PC-3 (cell line): ENCODE results near the gene CDK14. TPM values are rescaled to one million over a fixed set of nuclear protein-coding genes. Genes with fewer than 3 reads are reported as not detected.

ENCODE experiments used
- ATAC-seq: fragments of 200-7000 bp; cut with Tn5 transposase; 2 replicates; pipeline ENCODE4 v1.9.1; 2020; ENCODE audit warnings: mild to moderate bottlenecking, moderate library complexity
- BruUV-seq: library from RNA; stranded (reverse); fragments of 400-500 nt; replicated peaks from 2 replicates; lab custom pipeline; 2021; lab: Mats Ljungman, UMichigan
- CTCF ChIA-PET: fragments of 300-600 bp; sonication (Branson Sonifier 250); formaldehyde crosslinking; loops from one replicate; lab custom pipeline; 2022; ENCODE audit warnings: antibody characterized with exemption; lab: Charles Lee
- POLR2A ChIA-PET: fragments of 300-600 bp; sonication (Branson Sonifier 250); formaldehyde crosslinking; loops from one replicate; lab custom pipeline; 2022; ENCODE audit warnings: antibody characterized with exemption; ENCODE audit not compliant: unreplicated experiment; lab: Charles Lee
- DNase-seq: peaks from one replicate; pipeline ENCODE4 v3.0.0-alpha.2; 2015
- H2AFZ ChIP-seq: fragments of 300-600 bp; sonication (generic); 2 replicates; pipeline ENCODE4 v1.6.0; 2016; ENCODE audit warnings: antibody characterized with exemption, low read length
- H3F3A ChIP-seq: fragments of 300-600 bp; sonication (generic); one replicate; pipeline ENCODE4 v1.6.0; 2017; ENCODE audit warnings: antibody characterized with exemption, low read length, control low read depth, mild to moderate bottlenecking; ENCODE audit not compliant: unreplicated experiment
- H3K27ac ChIP-seq: fragments of 300-600 bp; sonication (generic); 2 replicates; pipeline ENCODE4 v1.5.1; 2016; ENCODE audit warnings: mild to moderate bottlenecking, low read length
- H3K27me3 ChIP-seq: fragments of 300-600 bp; sonication (generic); 2 replicates; pipeline ENCODE4 v1.6.1; 2016; ENCODE audit warnings: low read length, mixed read lengths
- H3K36me3 ChIP-seq: fragments of 300-600 bp; sonication (generic); 2 replicates; pipeline ENCODE4 v1.6.1; 2016; ENCODE audit warnings: low read depth, mixed run types, low read length, mixed read lengths
- H3K4me1 ChIP-seq: fragments of 300-600 bp; sonication (generic); 2 replicates; pipeline ENCODE4 v1.5.1; 2016; ENCODE audit warnings: low read length; ENCODE audit not compliant: insufficient read depth
- H3K4me2 ChIP-seq: fragments of 300-600 bp; sonication (generic); 2 replicates; pipeline ENCODE4 v1.6.0; 2016; ENCODE audit warnings: low read length
- H3K4me3 ChIP-seq: fragments of 300-600 bp; sonication (generic); 2 replicates; pipeline ENCODE4 v1.5.1; 2016; ENCODE audit warnings: mild to moderate bottlenecking, low read length, mixed read lengths
- H3K79me2 ChIP-seq: fragments of 300-600 bp; sonication (generic); 2 replicates; pipeline ENCODE4 v1.6.1; 2017; ENCODE audit warnings: low read length, mixed read lengths
- H3K9ac ChIP-seq: fragments of 300-600 bp; sonication (generic); 2 replicates; pipeline ENCODE4 v1.6.0; 2016; ENCODE audit warnings: mild to moderate bottlenecking, low read length
- H3K9me2 ChIP-seq: fragments of 300-600 bp; sonication (generic); replicated peaks from 2 replicates; pipeline ENCODE4 v1.6.1; 2016; ENCODE audit warnings: mixed run types, low read length, mixed read lengths
- H3K9me3 ChIP-seq: fragments of 300-600 bp; sonication (generic); 2 replicates; pipeline ENCODE4 v1.6.1; 2016; ENCODE audit warnings: low read length, mixed read lengths
- H4K20me1 ChIP-seq: fragments of 300-600 bp; sonication (generic); 2 replicates; pipeline ENCODE4 v1.6.1; 2016; ENCODE audit warnings: low read length, mixed read lengths
- EZH2 ChIP-seq: fragments of 300-600 bp; sonication (generic); IDR thresholded peaks from one replicate; pipeline ENCODE4 v1.6.1; 2017; ENCODE audit warnings: antibody characterized with exemption, mild to moderate bottlenecking, low read length; ENCODE audit not compliant: unreplicated experiment
- EZH2phosphoT487 ChIP-seq: fragments of 300-600 bp; sonication (generic); IDR thresholded peaks from 2 replicates; pipeline ENCODE4 v1.6.1; 2018; ENCODE audit warnings: mild to moderate bottlenecking, antibody characterized with exemption, low read length, borderline replicate concordance
- intact Hi-C: fragments of 100-400 bp; cut with micrococcal nuclease; formaldehyde crosslinking; loops from 2 replicates; pipeline ENCODE4 v1.9.0; 2023
- total RNA-seq: library from RNA; depleted of rRNA; stranded (reverse); fragments of >200 nt; gene quantifications from 2 replicates; pipeline ENCODE4 v1.2.3, GENCODE V29; 2014
- TF ChIP-seq, protein P1 (sequence below): fragments of 300-600 bp; sonication (generic); conservative IDR thresholded peaks from 2 replicates; pipeline ENCODE4 v1.5.1; 2017; ENCODE audit warnings: antibody characterized with exemption, low read depth, mild to moderate bottlenecking, low read length

Gene CDK14
- total RNA-seq, 1 experiment from 2014 or later, result 8.2 TPM

DNA sequence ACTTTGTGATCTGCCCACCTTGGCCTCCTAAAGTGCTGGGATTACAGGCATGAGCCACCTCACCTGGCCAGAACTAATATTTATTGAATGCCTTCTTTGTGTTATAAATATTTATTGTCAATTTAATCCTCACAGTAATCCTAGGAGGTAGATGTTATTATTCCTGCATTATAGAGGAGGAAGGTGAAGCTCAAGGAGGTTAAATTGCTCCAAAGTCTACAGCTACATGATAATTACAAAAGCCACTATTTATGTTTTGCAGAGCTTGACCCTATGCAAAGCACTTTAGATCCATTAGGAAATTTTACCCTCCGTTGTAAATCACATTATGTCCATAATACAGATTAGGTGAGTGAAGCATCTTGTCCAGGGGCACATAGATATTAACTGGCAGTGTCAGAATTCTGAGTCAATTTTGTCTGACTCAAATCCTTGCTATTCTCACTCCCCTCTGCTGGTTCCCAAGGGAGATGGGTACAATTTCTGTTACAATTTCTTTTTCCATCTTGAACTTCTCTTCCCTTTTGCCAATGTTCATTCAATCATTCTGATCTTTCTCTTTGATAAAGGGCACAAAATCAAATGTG lies 25.7 kb upstream of the CDK14 start:
- ATAC-seq (no peak), DNase-seq (peak; percentile 18)
- no peak overlapping the region for H3K4me2 ChIP-seq
- no peaks in the 10 kb centered on the region for H3K9me2 ChIP-seq
- no peak overlapping the region for H2AFZ ChIP-seq
- no peak overlapping the region for H3K9ac ChIP-seq
- no peak overlapping the region for H3K27ac ChIP-seq
- no peaks in the 10 kb centered on the region for H3K9me3 ChIP-seq
- H3K79me2 ChIP-seq, result no peaks in the 10 kb centered on the region
- TF ChIP-seq EZH2phosphoT487 (no peak), EZH2 (no peak)
- TF ChIP-seq, protein P1, sequence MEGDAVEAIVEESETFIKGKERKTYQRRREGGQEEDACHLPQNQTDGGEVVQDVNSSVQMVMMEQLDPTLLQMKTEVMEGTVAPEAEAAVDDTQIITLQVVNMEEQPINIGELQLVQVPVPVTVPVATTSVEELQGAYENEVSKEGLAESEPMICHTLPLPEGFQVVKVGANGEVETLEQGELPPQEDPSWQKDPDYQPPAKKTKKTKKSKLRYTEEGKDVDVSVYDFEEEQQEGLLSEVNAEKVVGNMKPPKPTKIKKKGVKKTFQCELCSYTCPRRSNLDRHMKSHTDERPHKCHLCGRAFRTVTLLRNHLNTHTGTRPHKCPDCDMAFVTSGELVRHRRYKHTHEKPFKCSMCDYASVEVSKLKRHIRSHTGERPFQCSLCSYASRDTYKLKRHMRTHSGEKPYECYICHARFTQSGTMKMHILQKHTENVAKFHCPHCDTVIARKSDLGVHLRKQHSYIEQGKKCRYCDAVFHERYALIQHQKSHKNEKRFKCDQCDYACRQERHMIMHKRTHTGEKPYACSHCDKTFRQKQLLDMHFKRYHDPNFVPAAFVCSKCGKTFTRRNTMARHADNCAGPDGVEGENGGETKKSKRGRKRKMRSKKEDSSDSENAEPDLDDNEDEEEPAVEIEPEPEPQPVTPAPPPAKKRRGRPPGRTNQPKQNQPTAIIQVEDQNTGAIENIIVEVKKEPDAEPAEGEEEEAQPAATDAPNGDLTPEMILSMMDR, result no peak
- POLR2A ChIA-PET, result no interaction called here
- no peaks in the 10 kb centered on the region for H3F3A ChIP-seq
- no peaks in the 10 kb centered on the region for H3K4me1 ChIP-seq
- H3K27me3 ChIP-seq, result no peaks in the 10 kb centered on the region
- CTCF ChIA-PET, result no interaction called here
- H3K36me3 ChIP-seq, result no peaks in the 10 kb centered on the region
- no peak overlapping the region for H3K4me3 ChIP-seq
- intact Hi-C loops, result no loop called here
- H4K20me1 ChIP-seq, result no peaks in the 10 kb centered on the region
- BruUV-seq, result no TSS peak

DNA sequence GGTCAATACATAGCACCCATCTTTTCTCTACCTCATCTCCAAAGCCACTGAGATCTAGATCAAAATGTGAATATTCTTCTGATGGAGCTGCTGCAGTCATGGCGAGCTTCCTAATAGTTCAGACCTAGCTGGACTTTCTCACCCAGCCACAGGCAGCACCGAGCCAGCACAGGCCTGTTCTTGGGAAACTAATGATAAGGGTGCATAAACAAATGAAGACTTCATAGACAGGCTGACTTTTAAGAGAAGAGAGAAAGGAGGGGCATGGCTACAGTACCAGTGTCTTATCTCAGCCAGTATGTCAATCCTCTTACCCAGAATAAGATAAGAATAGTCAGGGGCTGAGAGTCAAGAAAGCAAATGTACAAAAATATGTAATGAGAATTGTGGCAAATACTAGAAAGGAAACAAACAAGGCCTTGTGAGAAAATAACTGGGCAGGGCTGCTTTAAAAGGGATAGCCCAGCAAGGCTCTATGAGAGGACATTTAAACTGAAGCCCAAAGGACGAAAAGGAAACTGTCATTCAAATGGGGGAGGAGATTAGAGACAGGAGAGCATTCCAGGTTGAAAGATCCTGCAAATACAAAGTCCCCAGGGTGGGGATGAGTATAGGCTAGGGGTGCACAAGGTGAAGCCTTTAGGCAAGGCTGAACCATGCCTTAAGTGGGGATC lies 21.8 kb upstream of the CDK14 start:
- Histone ChIP-seq H3K9me2 (no peaks in the 10 kb centered on the region), H3K9ac (no peak overlapping the region), H3K9me3 (no peaks in the 10 kb centered on the region), H3K36me3 (no peaks in the 10 kb centered on the region), H2AFZ (no peak overlapping the region), H3K27ac (no peak overlapping the region), H3K4me3 (no peak overlapping the region), H3K79me2 (no peaks in the 10 kb centered on the region), H3K4me1 (peaks cover 6% of the 10 kb centered on the region), H4K20me1 (no peaks in the 10 kb centered on the region), H3F3A (no peaks in the 10 kb centered on the region), H3K27me3 (no peaks in the 10 kb centered on the region), H3K4me2 (no peak overlapping the region)
- BruUV-seq, result no TSS peak
- ChIA-PET POLR2A (no interaction called here), CTCF (no interaction called here)
- ATAC-seq (no peak), DNase-seq (no peak)
- intact Hi-C loops, result no loop called here
- TF ChIP-seq EZH2phosphoT487 (no peak), EZH2 (no peak)
- TF ChIP-seq, protein P1, result no peak

DNA sequence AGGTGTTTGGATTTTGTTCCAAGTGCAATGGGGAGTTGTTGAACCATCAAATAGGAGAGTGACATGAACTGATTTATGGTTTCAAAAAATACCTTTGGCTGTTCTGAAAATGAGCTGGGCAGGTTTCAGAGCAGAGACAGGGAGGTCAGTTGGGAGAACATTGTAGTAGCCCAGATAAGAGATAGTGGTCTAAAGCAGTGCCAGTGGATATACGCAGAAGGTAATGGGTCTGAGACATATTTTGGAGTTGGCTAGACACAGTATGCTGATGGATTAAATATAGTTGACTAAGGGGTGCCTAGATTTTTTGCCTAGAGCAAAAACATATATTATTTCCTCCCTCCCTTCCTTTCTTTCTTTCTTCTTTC lies 21.3 kb upstream of the CDK14 start:
- no peak for ATAC-seq
- peaks cover 3% of the 10 kb centered on the region for H3F3A ChIP-seq
- no TSS peak for BruUV-seq

More for the DNA sequence above, 21.3 kb upstream of the CDK14 start:
- no peak for DNase-seq
- H3K27me3 ChIP-seq, result no peaks in the 10 kb centered on the region
- ChIA-PET CTCF (no interaction called here), POLR2A (no interaction called here)
- no peak overlapping the region for H3K4me3 ChIP-seq
- intact Hi-C loops, result no loop called here
- H3K9me2 ChIP-seq, result no peaks in the 10 kb centered on the region
- no peaks in the 10 kb centered on the region for H4K20me1 ChIP-seq
- H3K27ac ChIP-seq, result no peak overlapping the region
- H3K4me2 ChIP-seq, result no peak overlapping the region
- H3K9ac ChIP-seq, result no peak overlapping the region
- no peaks in the 10 kb centered on the region for H3K9me3 ChIP-seq
- H2AFZ ChIP-seq, result no peak overlapping the region
- H3K36me3 ChIP-seq, result no peaks in the 10 kb centered on the region
- peaks cover 11% of the 10 kb centered on the region for H3K4me1 ChIP-seq
- TF ChIP-seq EZH2phosphoT487 (no peak), EZH2 (no peak)
- TF ChIP-seq, protein P1, result no peak
- H3K79me2 ChIP-seq, result no peaks in the 10 kb centered on the region
